HG02623 (cell line): Measurements from ENCODE around the gene ANKS3.

Source experiments
- ATAC-seq: cut with Tn5 transposase; IDR thresholded peaks from one replicate; pipeline ENCODE4 v1.9.1; 2021; ENCODE audit warnings: moderate library complexity; ENCODE audit not compliant: unreplicated experiment

The ANKS3 gene

DNA sequence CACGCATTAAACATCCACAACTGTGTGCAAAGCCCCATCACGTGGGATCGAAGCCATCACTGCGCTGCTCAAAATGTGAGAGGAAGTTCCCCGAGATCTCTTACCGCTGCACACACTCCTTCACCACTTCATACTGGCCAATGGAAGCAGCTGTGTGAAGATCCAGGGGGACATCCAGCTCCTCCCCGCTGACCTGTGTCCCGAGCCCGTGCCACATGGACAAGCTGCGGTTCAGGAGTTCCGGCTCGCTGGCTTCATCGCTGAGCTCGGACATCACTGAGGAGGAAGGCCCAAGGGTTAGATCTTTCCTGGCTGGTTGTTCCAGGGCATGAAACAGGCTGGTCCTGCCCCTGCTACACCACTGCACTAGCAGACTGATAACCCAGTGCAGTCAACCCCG, 4.2 kb downstream of the ANKS3 start:
- ATAC-seq: no peak

DNA sequence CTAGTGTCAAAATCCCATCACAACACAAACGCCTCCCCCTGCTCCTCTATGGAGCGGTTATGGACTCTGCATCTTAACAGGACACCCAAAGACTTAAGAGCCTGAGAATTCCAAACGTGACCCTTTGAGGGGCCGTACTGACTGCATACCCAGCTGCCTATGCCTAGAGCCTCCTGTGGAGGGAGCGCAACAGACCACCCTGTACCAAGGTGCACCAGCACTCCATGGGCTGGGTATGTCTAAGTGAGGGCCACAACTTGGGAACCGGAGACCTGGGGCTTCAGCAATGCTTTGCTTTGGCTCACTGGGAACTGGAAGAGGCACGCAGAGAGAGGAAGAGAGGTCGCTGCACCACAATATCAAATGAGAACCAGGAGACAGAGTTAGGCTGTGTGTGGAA, 5.4 kb downstream of the ANKS3 start:
- no peak for ATAC-seq

DNA sequence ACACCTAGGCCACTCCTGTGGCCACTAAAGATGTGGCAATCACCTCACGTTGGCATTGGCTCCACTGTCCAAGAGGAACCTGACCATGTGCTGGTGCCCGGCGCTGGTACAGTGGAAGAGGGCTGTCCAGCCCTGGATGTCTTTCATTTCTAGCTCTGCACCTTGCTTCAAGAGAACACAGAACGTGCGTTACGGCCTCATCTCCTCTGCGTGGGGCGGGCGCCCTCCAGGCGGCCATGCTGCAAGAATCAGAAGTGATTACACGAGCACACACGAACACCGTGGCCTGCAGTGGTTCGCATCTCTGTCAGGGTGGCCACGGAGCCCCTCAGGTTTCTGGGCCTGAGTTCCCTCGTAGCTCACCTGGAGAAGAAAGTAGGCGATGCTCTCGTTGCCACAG, 7.5 kb downstream of the ANKS3 start:
- no peak for ATAC-seq

GRCh38 chr16:4724661-4725270, 9.3 kb downstream of the ANKS3 start:
- no peak for ATAC-seq

GRCh38 chr16:4723071-4723767, 10.9 kb downstream of the ANKS3 start:
- ATAC-seq: no peak

DNA sequence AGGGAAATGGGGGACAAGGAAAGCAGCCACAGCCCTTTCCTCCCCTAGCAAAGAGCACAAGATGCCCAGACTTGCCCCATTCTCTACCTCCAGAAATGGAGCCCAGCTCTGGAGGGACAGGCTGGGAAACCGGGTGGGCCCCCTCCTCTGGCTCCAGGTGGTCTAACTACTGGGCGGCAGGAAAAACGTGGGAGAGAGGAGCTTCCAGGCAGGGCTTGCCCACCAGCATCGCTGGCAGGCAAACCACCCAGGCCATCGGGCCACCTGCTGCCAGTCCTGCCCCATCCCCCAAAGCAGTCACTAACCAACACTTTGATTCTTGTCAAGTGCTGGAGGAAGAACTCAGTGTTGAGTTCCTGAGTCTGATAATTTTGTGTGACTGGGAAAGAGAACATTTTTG, 15.6 kb downstream of the ANKS3 start:
- ATAC-seq: no peak

GRCh38 chr16:4714996-4715395, 19.1 kb downstream of the ANKS3 start:
- ATAC-seq: no peak

DNA sequence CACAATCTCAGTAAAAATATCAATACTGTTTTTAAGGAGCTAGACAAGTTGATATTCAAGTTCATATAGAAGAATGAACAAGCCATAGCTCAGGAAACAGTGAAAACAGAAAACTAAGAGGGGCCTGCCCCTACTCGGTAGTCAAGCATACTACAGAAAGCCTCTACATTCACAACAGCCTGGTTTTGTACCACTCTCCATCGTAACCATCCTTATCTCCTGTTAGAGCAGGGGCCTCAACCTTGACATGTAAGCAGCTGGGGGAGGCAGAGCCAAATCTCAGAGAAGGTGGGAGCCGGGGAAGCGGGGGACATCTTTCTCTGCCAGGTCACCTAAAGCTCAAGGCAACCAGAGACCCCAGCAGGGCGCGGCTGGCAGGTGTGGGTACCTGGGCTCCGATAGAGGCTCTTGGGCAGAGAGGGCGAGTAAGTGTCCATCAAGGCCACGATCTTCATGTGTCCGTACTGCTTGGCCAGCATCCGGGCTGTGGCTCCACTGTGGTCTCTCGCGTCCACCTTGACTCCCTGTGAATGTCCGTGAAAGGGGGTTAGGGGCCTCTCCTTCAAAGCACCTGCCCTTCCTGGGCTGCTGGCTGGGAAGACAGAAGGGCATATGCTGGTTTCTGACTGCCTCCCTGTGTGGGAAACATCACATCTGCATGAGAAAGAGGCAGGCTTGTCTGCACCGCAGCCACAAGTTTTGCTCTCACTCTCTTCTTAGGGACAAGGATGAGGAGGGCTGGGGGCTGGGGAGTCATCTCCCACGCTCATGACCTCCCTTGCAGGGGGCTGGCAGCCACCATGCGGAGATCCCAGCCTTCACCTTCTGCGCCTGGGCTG, 20.2 kb downstream of the ANKS3 start:
- ATAC-seq: no peak

- no peak for ATAC-seq
Measured at GRCh38 chr16:4709481-4709880, 24.6 kb downstream of the ANKS3 start.

GRCh38 chr16:4706871-4707270, 27.2 kb downstream of the ANKS3 start:
- ATAC-seq: no peak

GRCh38 chr16:4704913-4705312, 29.2 kb downstream of the ANKS3 start:
- ATAC-seq: no peak

- ATAC-seq: no peak
Measured at GRCh38 chr16:4704491-4704890, 29.6 kb downstream of the ANKS3 start.

GRCh38 chr16:4703906-4704305, 30.2 kb downstream of the ANKS3 start:
- ATAC-seq: no peak

DNA sequence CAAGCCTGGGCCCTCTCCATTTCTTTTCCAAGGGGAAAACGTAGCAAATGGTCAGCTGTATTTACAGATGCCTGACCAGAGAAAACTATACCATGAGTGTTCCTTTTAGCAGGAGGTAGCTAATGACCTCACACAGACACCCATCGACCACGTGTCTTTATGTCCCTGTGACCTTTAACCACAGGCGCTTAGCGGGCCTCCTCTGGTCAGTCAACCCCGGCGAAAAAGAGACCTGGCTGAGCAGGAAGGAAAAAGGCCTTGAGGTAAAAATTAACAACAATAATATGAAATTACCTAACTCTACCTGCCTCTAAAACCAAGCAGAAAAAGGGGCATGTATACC, 31.6 kb downstream of the ANKS3 start:
- ATAC-seq: no peak

DNA sequence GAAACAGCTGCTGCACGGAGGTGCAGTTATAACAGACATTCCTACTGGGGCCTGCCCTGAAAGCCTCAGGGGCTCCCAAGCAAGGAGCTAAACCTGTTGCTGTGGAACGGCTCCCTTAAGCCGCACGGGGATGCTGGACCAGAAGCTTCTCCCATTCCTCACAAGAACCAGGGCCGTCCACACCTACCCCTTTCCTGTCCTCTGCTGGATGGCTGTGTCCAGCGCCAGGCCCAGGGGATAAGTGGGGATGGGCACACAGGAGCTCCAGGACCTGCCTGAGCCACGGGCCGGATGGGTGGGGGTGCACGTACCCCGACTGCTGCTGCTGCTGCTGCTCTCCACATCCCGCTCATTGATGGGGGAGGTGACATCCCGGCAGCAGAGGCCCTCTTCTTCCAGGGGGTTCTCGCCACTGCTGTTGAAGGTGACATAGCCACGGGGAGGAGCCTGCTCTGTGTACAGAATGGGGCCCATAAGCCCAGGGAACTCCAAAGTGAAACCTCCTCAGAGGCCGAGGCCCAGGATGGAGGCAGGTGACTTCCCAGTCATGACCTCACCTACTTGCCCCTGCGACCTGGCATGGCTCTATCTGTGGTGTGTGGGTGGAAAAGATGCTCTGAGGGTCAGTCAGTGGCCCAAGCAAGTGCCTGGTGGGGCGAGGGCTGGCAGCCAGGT, 32.1 kb downstream of the ANKS3 start:
- ATAC-seq: no peak

GRCh38 chr16:4700997-4701743, 32.9 kb downstream of the ANKS3 start:
- no peak for ATAC-seq

GRCh38 chr16:4700380-4700996, 33.6 kb downstream of the ANKS3 start:
- ATAC-seq: no peak

DNA sequence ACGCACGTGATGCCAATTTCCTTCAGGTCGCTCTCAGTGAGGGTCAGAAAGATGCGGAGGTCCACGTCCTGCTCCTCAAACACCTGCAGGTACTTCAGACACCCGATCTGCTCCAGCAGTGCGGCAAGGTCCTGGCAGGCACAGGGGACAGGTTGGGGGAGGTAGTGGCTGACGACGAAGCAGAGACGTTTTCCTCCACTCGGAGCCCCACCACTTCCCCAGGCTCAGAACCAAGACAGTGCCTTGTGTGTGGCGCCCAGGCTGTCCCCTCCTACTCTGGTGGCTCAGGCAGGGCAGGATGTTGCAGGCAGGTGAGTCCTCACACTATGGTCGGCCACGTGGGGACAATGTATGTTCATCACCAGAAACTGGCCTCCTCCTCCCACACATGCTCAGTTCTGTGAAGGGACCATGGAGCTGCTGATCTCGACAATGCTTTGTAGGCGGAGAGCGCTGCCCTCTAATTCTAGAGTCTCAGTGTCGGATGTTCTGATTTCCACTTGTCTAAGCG, 35.0 kb downstream of the ANKS3 start:
- no peak for ATAC-seq

- no peak for ATAC-seq
Measured at GRCh38 chr16:4698321-4699045, 35.6 kb downstream of the ANKS3 start.
